GM12891 (cell line): ENCODE results near the gene WDR7.

Experiments
- PAX5 ChIP-seq: IDR thresholded peaks from 2 replicates; pipeline ENCODE4 v1.6.1; 2011; ENCODE audit warnings: low read length, moderate library complexity, mild to moderate bottlenecking; ENCODE audit not compliant: insufficient read depth, severe bottlenecking
- POLR2A ChIP-seq: IDR thresholded peaks from 2 replicates; pipeline ENCODE4 v1.6.1; 2011; ENCODE audit warnings: low read depth, low read length, control low read depth
- POU2F2 ChIP-seq: IDR thresholded peaks from 2 replicates; pipeline ENCODE4 v1.6.1; 2011; ENCODE audit warnings: low read depth, mild to moderate bottlenecking, control low read depth, low read length, moderate library complexity
- TAF1 ChIP-seq: IDR thresholded peaks from 2 replicates; pipeline ENCODE4 v1.6.1; 2011; ENCODE audit warnings: low read depth, low read length, control low read depth

- no peak for TF ChIP-seq TAF1
- TF ChIP-seq PAX5, result no peak
- TF ChIP-seq POU2F2, result no peak
- TF ChIP-seq POLR2A, result no peak
These were observed 392.1 kb downstream of the WDR7 start for GRCh38 chr18:57043241-57043640.
